Nephron progenitor cell (in vitro differentiated cells): ENCODE results near the gene HPCAL1.
A peak's percentile ranks its signal among the peaks of the same experiment; 100 is the strongest.

Experiments
- DNase-seq: peaks from one replicate; pipeline ENCODE4 v3.0.0; 2021
- H3K27ac Mint-ChIP-seq: 2 replicates; pipeline ENCODE4 v1.8.0; 2021; ENCODE audit warnings: mild to moderate bottlenecking, moderate library complexity, mixed read lengths
- H3K27me3 Mint-ChIP-seq: 2 replicates; pipeline ENCODE4 v1.8.0; 2021; ENCODE audit warnings: mild to moderate bottlenecking, low read depth, mixed read lengths; ENCODE audit not compliant: poor library complexity
- H3K36me3 Mint-ChIP-seq: 2 replicates; pipeline ENCODE4 v1.8.0; 2021; ENCODE audit warnings: low read depth, mixed read lengths
- H3K4me1 Mint-ChIP-seq: 2 replicates; pipeline ENCODE4 v1.8.0; 2021; ENCODE audit warnings: mixed read lengths
- H3K4me3 Mint-ChIP-seq: 2 replicates; pipeline ENCODE4 v1.8.0; 2021; ENCODE audit warnings: mild to moderate bottlenecking, moderate library complexity, mixed read lengths
- H3K9me3 Mint-ChIP-seq: 2 replicates; pipeline ENCODE4 v1.8.0; 2021; ENCODE audit warnings: mild to moderate bottlenecking, moderate library complexity, mixed read lengths
- CTCF ChIP-seq: fragments of 200-600 bp; sonication (generic); IDR thresholded peaks from 2 replicates; pipeline ENCODE4 v1.5.0; 2021; ENCODE audit warnings: antibody characterized with exemption

Gene HPCAL1

GRCh38 chr2:10415048-10415447 lies 112.3 kb downstream of the HPCAL1 start:
- no peak overlapping the region for H3K4me3 Mint-ChIP-seq
- DNase-seq = no peak
- H3K36me3 Mint-ChIP-seq = peaks cover 9% of the 10 kb centered on the region
- H3K9me3 Mint-ChIP-seq = peaks cover 3% of the 10 kb centered on the region
- TF ChIP-seq CTCF = no peak
- peaks cover 23% of the 10 kb centered on the region for H3K4me1 Mint-ChIP-seq
- H3K27ac Mint-ChIP-seq = no peak overlapping the region
- H3K27me3 Mint-ChIP-seq = peaks cover 16% of the 10 kb centered on the region

GRCh38 chr2:10415640-10416039 lies 112.9 kb downstream of the HPCAL1 start:
- H3K4me3 Mint-ChIP-seq = no peak overlapping the region
- no peak for DNase-seq
- no peak for TF ChIP-seq CTCF

GRCh38 chr2:10417551-10418335 lies 115.0 kb downstream of the HPCAL1 start:
- H3K9me3 Mint-ChIP-seq = peaks cover 1% of the 10 kb centered on the region
- H3K4me1 Mint-ChIP-seq = peaks cover 15% of the 10 kb centered on the region
- DNase-seq = no peak
- TF ChIP-seq CTCF = no peak
- H3K4me3 Mint-ChIP-seq = no peak overlapping the region
- peak overlapping the region; percentile 31 for H3K27ac Mint-ChIP-seq
- peaks cover 16% of the 10 kb centered on the region for H3K27me3 Mint-ChIP-seq
- peaks cover 3% of the 10 kb centered on the region for H3K36me3 Mint-ChIP-seq

More at GRCh38 chr2:10415640-10416039, 112.9 kb downstream of the HPCAL1 start:
- Mint-ChIP-seq H3K9me3 (peaks cover 3% of the 10 kb centered on the region), H3K27me3 (peaks cover 16% of the 10 kb centered on the region), H3K36me3 (peaks cover 9% of the 10 kb centered on the region), H3K27ac (no peak overlapping the region), H3K4me1 (peaks cover 17% of the 10 kb centered on the region)

GRCh38 chr2:10419553-10420257 lies 117.0 kb downstream of the HPCAL1 start:
- H3K9me3 Mint-ChIP-seq = no peaks in the 10 kb centered on the region

GRCh38 chr2:10422251-10422650 lies 119.5 kb downstream of the HPCAL1 start:
- no peak for TF ChIP-seq CTCF
- no peak for DNase-seq
- H3K4me1 Mint-ChIP-seq = peaks cover 30% of the 10 kb centered on the region
- no peak overlapping the region for H3K27ac Mint-ChIP-seq
- H3K27me3 Mint-ChIP-seq = peaks cover 13% of the 10 kb centered on the region
- no peaks in the 10 kb centered on the region for H3K36me3 Mint-ChIP-seq
- no peak overlapping the region for H3K4me3 Mint-ChIP-seq
- H3K9me3 Mint-ChIP-seq = no peaks in the 10 kb centered on the region

More at GRCh38 chr2:10419553-10420257, 117.0 kb downstream of the HPCAL1 start:
- no peak for TF ChIP-seq CTCF
- Mint-ChIP-seq H3K4me3 (no peak overlapping the region), H3K27ac (no peak overlapping the region), H3K27me3 (peaks cover 16% of the 10 kb centered on the region), H3K36me3 (no peaks in the 10 kb centered on the region), H3K4me1 (peaks cover 20% of the 10 kb centered on the region)
- no peak for DNase-seq
